NCI-H774 (cell line): ENCODE results near the gene KMO.

Experiments
- DNase-seq: peaks from one replicate; lab custom pipeline; 2025; lab: John Stamatoyannopoulos, UW

Gene KMO

DNA sequence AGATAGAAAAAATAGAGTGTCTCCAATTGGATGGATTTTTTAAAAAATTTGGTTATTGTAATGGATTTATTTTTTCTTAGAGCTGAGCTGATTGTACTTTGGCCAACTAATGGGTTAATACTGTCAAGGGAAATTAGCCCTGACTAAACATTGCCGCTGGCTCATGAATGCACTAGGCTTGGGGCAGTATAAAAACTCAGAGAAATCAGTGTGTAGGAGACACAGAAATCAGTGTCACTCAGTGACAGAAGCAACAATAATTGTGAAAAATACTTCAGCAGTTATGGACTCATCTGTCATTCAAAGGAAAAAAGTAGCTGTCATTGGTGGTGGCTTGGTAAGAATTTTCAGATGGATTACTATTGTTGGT lies at the start of gene KMO:
TSS of gene KMO (plus strand) at position 217 of the 370 bp plus-strand sequence. CDS start at position 284, 67 bp downstream.
- DNase-seq = peak; percentile 17

DNA sequence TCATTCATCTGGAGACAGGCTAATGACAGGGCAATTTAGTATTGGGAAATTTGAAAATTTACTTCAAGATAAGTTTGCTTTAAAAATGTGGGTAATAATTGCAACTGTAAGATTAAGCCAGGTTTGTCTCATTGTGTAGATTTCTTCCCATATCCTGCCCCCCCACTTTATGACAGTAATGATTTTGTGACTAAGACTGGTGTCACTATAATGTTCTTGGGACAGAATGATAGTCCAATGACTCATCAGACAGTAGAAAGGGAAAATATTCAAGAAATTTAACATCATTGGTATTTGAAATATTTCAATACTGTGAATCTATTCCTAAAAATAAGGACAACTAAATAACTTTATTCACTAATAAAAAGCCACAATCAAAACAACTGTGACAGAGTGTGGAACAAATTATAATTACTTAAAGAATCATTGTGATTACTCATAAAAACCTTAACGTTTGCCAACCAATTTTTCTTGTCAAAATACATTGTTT lies 49.4 kb upstream of the KMO start:
- DNase-seq = no peak

GRCh38 chr1:241485145-241485544 lies 47.0 kb upstream of the KMO start:
- DNase-seq = no peak

DNA sequence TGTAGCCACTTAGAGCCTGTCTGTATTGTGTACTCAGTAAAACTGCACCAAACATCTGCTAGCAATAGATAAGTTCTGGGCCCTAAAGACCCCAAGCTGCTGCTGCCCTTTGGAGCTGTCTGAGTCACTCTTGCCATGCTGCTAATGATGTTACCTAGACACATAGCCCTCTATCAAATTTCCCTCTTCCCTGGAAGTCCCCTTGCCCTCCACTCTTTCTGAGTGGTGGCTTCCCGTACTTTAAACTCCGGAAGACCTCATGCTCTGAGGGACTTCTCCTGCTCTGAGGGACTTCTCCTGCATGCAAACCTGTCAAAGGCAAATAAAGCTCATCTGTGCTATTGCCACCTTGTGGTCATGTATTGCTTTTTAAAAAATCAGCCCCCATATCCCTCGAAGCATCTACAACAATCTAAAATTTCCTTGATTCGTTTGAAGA lies 46.6 kb upstream of the KMO start:
- DNase-seq = peak; percentile 65

DNA sequence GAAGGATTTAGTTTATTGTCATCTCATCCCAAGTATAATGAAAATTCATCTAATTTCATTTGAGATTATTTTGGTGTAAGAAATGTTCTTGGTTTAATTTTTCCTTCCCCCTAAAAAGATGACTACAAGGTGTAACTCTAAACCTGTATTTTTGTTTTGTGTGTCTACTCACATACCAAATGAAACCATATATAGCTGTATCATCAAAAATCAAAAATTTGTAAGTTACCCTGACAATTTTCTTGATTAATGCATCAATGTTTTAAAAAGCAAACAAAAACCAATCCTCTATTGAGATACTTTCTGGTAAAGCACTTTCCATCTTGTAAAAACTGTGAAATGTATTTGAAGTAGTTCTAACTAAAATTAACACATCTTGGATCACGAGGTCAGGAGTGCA lies 43.4 kb upstream of the KMO start:
- no peak for DNase-seq

DNA sequence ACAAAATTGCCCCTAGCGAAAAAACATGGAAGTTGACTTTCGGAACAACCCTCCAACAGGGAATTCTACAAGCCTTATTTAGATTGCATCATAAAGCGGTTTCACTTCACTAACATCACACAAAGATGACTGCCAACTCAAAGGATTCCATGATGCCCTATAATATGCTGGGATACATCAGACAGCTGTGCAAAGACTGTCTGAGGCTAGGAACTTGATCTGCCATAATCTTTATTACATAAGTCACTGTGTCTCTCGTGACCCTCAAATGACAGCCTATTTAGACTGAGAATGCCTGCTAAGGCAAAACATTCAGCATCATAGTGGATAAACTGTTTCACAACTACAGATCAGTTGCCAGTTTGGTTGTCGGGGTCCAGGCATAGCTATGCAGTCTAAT lies 36.4 kb upstream of the KMO start:
- no peak for DNase-seq

DNA sequence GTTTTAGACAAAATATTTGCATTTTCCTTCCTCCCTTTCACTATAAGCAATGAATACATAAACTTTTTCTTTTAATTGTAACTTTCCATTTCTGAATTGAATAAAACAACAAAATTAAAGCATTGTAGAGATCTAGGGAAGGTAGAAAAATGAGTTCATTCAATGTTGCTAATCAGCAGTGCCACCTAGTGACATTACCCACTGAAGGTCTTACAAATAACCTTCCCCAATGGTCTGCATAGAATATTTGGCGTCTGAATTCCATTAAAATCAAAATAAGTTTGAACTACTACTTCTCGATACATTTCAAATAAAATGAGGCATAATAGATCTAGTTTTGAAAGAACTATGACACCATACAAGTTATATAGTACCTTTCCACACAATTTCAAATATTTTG lies 32.3 kb upstream of the KMO start:
- peak; percentile 4 for DNase-seq

- DNase-seq = no peak
These were observed 28.7 kb upstream of the KMO start for GRCh38 chr1:241503444-241503843.

GRCh38 chr1:241507189-241507863 lies 24.9 kb upstream of the KMO start:
- DNase-seq = no peak

DNA sequence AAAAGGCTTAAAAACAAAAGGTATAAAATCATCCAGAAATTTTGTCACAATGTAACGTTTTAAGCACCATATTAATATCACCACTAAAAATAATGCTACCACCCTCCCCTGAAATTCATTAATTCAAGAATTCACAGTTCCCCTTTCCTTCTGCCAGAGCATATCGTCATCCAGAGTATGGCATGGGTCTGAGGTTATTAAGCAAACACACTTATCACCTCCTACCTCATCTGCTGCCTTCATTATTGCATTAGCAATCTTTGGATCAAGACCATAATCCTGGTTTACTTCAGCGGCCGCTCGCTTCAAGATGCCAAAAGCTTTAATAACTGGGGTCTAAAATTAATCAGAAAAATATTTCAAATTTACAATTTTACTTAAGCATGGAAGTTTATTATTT lies 18.8 kb upstream of the KMO start:
- no peak for DNase-seq

DNA sequence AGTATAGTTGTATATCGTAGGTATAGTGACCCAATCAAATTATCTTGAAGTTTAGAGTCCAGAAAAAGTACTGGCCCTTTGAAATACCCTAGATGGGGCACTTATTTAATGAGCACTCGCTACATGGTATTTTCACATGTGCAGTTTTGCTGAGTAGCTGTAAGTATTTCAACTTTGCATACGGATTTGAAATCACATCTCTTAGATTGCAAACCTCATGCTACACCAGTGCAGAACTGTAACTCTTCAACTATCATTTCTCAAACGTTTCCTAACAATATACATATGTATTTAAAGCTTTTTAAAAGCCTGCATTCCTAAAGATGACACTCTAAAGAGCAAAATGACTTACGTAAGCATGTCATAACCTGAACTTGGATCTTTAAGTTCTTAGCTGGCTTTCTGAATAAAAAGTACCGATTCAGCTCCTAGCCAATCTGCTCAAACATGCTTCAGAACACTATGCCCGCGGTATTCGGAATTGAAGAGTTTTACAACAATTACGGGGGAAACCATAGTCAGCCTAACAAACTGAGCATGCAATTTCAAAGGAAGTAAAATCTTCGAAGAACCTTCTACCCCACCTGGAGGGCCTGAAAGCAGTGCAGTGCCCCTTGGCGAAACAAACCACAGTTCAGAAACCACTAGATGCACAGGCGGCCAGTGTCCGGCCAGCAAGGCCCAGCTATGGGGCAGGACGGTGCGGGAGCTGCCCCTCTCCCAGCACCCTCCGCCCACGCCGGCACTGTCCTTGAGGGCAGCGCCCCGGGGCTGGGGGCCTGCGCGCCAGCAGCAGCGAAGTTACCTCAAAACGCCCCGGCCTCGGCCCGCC lies 13.5 kb upstream of the KMO start:
- DNase-seq = no peak

DNA sequence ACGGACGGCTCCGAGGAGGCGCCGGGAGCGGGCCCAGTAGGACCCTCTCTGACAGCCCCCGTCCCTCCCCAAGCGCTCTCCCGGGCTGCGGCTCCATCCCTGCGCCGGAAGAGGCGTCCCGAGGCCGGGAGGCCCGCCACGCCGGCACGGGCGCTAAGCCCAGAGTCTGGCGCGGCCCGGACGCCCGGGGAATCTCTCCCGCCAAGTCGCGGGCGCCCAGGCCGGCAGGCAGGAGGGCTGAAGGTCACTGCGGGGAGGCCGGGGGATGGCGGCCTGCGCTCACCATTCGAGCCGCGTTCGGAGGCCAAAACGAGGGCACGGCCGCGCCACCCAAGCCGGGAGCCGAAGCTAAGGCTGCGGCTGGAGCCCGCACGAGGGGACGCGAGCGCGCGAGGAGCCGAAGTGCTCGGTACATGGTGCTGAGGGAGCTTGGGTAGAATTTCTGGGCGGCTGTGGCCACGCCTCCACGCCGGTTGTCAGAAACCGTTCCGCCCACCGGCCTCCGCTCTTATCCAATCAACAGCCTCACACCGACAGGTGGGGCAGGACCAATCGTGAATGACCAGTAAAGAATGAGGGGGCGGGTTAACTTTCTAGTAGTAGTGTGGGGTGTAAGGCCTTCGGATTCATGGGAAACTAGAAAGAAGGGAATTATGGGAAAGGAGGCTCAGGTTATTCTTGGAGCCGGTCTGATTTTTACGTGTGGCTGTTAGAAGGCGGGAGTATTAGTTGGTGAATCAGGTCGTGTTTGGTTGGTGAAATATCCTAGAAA lies 12.7 kb upstream of the KMO start, which contains the start of gene FH:
TSS of gene FH (minus strand) at position 448 of the 772 bp plus-strand sequence. CDS start at position 415, 33 bp downstream.
- peak; percentile 98 for DNase-seq

- DNase-seq = no peak
These were observed 12.1 kb upstream of the KMO start for GRCh38 chr1:241520080-241520465.

GRCh38 chr1:241521718-241522117 lies 10.5 kb upstream of the KMO start:
- no peak for DNase-seq

- DNase-seq = peak; percentile 15
These were observed 7.2 kb upstream of the KMO start for GRCh38 chr1:241525026-241525425.

GRCh38 chr1:241527146-241527545 lies 5.0 kb upstream of the KMO start:
- no peak for DNase-seq

GRCh38 chr1:241531195-241532161 lies 700 bp upstream of the KMO start:
- peak; percentile 88 for DNase-seq

DNA sequence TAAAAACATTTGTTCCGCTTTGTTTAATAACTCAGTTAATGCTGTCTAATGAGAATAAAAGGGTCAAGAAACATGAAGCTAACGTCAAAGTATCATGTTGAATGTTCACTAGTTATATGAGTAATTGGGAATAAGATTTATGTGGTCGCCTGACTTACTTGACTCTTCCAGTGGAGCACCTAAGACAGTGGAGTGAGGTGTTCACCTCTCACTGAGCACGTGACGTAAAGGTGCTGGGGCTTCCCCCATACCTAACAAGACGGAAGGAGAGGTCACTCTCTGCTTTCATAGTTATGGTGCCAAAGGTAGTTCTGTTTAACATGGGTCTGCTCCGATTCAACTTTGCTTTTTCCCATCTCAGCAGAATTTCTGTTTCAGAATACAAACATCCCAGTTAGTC lies 686 bp downstream of the KMO start:
- no peak for DNase-seq

- no peak for DNase-seq
These were observed 1.3 kb downstream of the KMO start for GRCh38 chr1:241533326-241534115.

DNA sequence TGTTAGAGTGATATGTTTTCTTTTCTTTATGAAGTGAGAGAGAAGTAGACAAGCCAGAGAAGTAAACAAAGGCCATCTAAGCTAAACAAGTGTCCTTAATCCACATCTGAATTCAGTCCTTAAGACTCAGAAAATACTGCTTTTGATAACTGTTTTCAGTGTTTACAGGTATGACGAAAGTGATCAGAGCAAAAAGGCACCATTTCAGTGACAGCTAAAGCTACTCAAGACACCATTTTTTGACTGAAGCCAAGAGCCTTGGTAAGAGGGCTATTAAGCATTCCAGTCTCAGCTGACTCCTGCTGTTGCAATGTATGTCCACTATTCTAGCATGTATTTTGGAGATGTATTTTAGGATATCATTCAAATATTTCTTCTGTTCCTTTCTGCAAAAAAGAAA lies 4.1 kb downstream of the KMO start:
- DNase-seq = no peak
